ENCODE measurements around the gene SCN2B. TPM values are rescaled to one million over a fixed set of nuclear protein-coding genes. Genes with fewer than 3 reads are reported as not detected.
"Not testable (repeated sequence)": the region's sequence is repeated elsewhere in the genome, so short reads cannot be mapped to it uniquely, and the experiment has no call there.

The SCN2B gene
- total RNA-seq, 1 experiment from 2014 or later: not detected

DNA sequence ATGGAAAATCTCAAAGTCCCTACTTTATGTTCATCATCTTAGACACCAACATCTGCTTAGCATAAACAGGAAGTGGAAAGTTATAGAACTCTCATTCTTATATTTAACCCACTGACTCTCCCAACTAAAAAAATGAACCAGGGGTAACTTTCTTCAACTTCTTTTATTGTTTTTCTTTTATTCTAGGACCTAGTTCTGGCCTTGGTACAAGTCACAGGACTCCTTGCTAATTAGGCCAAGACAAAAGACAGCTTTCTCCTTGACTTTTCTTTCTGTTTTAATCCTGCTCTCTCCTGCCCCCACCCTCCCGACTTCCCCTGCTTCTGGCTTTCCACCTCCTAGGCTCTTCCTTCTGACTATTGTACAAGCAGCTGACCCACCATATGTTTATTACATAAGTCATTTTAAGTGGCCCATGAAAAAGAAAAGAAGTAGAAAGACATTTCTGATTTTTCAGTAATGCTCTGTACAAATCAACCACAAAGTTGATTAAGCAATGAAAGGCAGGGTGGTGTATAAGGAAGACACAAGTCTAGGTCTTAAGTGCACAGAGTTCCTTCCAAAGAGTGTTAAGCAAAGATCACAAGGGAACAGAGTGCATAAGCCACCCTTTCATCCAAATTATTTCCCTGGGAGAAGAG is 30.1 kb upstream of the SCN2B start:
- no peak for DNase-seq (ENCODE audit: low read depth)

DNA sequence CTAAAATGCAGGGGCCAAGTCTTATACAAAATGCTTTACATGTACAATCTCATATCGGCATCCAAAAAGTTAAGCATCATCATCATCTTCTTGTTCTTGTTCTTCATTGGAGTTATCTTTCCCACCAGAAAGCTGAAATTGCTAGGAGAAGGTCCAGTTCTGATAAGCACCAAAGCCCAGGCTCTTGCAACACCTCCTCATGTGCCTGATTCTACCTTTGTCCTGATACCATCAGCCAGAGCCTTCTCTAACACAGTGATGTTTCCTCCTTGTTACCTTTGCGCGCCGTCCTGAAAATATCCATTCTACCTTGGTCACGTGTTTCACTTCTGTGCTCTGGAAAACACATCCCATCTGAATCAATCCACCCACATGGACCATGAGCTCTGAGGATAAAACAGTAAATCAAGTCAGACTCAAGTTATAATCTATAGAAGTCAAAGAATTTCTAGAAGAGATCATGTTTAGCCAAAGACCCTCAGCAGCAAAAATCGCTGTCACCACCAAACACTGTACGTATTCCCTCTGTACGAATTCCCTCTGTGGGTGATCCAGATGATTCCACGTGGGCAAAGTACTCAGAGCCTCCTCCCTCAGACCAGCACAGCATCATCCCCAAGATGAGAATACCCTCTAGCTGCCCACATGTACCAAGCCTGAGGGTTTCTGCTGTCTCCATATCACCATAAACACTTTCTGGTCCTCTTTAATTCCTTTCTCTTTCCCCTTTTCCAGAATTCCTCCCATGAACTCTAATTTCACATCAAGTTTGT is 29.4 kb upstream of the SCN2B start:
- no peak for DNase-seq (ENCODE audit: low read depth)

DNA sequence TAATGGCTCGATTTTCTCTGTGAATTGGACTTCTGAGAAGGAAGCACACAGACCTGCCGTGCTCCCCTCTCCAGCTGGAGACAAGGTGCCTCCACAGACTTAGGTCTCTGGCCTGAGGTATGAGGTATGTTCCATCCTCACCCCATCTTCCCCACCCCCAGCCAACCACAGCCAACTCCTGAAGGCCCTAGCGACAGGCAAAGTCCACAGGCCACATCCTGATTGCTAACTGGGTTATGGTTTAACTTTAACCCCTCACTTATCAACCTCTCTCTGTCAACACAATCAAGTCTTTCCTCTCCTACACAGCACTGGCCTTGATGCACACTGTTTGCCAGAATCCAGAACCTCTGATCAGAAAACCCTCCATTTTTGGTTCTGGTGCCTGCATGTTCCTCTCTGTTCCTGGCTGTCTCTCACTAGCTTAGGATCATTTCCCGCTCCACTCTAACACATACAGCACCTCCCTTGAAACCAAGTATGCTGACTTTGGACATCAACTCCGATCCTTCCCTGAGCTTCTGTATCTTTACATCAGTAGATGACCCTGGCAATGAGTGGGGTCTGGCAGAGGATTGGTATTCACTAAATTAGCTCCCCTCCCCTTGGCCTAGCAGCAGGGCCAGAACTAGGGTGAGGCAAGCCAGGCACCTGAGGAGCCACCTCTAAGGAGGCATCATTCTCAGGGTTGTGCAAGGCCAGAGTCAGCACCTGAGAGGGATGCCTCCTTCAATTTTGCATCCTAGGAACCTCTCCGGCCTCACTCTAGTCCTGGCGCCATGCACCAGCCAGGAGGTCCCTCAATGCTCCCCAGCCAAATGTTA is 26.4 kb upstream of the SCN2B start:
- DNase-seq (ENCODE audit: low read depth): no peak

DNA sequence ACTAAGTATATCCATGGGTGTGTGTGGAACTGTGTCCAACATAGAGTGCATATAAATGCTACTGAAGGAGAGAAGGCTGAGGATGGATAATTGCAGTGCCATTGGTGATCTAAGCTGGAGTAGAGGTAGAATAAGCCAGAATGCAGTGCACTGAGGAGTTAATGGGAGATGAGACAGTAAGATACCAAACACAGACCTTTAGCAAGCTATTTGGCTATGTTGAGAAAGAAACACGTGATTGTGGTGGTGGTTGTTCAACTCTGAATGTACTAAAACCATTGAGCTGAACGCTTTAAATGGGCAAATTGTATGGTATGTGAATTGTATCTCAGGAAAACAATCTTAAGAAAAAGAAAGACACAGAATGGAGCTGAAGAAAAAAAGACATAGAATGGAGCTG is 25.5 kb upstream of the SCN2B start:
- DNase-seq (ENCODE audit: low read depth): no peak

DNA sequence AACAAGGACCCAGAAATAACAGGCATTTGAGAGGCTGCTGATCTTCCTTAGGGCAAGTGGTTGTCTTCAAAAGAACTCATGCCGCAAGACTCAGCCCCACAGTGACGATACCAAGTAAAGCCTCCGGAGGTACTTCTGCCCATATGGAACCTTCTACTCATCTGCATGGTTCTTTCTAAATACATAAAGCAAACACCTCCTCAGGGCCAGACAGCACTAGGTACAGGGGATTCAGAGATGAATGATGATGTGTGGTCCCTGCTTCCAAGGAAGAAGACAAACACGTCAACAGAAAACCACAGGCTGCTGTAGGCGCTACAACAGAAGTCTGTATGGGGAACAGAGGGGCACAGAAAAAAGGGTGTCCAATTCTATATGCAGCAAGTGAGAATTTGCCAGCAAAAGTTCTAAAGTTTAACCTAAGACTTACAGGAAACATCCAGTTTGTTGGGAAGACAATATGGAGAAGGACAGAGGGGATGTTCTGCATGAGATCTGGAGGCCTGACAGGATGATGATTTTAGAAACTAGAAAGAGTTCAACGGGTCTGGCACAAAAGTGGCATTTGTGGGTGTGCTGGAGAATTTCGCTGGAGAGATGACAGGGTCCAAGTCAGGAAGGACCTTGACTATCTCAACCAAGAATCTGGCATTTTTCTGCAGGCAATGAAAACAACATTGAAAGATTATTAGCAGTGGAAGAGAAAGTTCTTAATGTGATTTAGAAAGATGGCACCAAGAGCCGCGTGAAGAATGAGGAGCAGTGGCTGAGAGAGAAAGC is 24.7 kb upstream of the SCN2B start:
- no peak for DNase-seq (ENCODE audit: low read depth)

DNA sequence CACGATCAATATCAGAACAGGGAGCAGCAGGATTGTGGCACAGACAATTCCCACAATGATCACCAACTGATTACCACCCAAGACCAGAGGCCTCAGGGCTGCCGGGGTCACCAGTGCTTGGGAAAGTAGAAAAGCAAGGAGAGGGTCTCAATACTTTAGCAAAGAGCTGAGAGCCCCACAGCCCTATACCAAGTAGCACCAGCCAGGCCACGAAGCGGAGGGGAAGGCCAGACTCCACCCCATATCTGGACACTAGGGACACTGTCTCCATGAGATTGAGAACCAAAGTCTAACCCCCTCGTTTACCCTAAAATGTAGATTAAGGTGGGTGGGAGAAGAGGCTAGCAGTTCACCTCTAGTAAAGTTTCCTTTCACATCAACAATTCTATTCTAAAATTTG is 24.1 kb upstream of the SCN2B start:
- no peak for DNase-seq (ENCODE audit: low read depth)

DNA sequence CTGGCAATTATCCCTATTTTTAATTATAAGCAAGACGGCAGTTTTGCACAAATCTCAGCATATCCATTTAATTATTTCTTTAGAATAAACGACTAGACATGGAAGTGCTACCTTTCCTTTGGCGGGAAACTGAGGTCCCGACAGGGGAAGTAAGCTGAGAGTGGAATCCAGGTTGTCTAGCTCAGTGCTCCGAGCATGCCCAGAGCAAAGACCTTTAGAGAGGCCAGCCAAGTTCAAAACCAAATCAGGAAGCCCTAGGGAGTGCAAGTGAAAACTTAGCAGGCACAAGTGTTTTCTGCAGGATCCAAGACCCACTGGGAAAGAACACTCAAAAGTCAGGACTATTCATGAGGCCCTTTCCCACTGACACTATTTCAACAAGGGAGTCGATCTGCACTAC is 22.7 kb upstream of the SCN2B start:
- no peak for DNase-seq (ENCODE audit: low read depth)

DNA sequence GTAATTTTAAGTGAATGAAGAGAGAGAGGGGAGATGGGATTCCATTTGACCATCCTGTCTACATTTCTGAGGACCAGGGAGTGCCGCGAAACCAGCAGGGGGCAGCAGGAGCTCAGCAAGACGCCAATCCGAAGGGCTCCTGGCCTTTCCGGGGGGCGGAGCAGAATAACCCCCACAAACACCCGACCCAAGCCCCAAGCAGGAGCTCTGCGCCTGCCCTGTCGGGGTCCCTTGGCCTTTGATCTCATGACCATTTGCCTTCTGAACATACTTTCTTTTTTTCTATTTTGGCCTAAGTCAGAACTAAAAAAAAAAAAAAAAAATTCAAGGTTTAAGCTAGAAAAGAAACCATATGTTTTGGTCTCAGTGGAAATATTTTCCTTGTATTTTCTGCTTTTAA is 21.9 kb upstream of the SCN2B start:
- DNase-seq (ENCODE audit: low read depth): peak; percentile 56

DNA sequence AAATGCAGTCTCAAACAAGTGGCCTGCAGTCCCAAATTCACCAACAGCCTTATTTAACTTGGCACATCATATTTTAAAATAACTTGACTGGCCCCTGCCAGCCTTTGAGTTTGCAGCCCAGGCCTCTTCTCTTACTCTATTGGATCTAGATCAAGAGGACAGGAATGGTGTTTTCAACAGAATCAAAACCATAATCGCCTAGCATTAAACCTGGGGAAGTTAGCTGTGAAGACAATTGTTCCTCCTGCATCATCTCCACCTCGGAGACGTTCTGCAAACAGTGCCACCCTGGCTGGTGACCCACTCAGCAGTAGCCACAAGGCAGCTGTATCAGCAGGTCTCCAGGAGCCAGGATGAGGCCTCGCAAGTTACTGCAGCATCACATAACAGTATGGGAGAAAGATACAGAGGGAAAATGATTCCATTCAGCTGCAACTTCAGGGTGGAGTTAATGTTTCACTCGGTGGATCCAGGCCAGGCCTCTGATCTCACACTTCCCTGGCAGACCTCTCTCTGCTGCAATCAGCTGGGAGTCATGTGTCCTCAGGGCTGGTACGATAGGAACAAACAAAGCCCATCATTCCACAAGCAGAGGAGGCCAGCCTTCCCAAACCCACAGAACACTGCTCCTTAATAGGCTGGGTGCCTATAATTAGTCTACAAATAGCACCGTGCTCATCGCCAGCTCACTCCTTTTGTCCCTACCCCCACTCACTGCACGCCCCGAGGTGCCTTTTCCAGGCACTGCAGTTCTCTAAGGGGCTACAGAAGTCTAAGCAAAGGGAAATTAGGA is 18.6 kb upstream of the SCN2B start:
- peak; percentile 80 for DNase-seq (ENCODE audit: low read depth)

DNA sequence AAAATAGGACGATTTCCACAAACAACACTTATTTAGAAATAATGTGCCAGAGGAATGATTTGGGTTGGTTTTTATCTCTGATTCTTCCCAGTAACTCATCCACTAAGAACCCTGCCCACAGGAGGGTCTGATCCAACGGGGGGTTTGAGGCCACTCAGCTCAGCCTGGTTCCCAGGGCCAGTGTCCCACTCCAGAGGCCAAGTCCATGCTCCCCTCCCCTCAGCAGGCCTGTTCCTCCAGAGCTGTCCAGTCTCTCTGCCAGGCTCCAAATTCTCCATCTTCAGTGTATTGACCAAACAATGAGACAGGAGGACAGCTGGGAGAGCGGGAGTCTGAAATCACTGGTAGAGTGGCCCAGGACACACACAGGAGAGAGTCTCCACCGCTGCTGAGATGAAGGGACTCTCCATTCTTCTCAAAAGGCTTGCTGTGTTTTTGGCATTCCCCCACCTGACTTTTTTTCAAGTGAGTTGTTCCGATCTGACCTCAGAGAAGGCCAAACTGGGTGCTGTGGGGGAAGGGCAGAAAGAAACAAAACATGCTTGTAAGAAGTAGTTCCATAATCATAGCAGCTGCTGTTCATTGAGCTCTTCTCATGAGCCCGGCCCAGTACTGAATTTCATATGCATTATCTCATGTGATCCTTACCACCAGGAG is 17.6 kb upstream of the SCN2B start:
- no peak for DNase-seq (ENCODE audit: low read depth)

DNA sequence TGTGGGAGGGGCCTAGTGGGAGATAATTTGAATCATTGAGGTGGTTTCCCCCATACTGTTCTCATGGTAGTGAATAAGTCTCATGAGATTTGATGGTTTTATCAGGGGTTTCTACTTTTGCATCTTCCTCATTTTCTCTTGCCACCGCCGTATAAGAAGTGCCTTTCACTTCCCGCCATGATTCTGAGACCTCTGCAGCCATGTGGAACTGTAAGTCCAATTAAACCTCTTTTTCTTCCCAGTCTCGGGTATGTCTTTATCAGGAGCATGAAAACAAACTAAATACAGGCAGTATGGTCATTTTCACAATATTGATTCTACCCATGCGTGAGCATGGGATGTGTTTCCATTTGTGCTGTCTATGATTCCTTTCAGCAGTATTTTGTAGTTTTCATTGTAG is 16.4 kb upstream of the SCN2B start:
- DNase-seq (ENCODE audit: low read depth): not testable (repeated sequence)

DNA sequence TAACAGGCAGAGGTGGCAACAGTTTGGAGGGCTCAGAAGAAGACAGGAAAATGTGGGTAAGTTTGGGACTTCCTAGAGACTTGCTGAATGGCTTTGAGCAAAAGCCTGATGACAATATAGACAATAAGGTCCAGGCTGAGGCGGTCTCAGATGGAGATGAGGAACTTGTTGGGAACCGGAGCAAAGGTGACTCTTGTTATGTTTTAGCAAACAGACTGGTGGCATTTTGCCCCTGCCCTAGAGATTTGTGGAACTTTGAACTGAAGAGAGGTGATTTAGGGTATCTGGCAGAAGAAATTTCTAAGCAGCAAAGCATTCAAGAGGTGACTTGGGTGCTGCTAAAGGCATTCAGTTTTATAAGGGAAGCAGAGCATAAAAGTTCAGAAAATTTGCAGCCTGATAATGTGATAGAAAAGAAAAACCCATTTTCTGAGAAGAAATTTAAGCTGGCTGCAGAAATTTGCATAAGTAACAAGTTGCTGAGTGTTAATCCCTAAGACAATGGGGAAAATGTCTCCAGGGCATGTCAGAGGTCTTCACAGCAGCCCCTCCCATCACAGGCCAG is 14.6 kb upstream of the SCN2B start:
- not testable (repeated sequence) for DNase-seq (ENCODE audit: low read depth)

DNA sequence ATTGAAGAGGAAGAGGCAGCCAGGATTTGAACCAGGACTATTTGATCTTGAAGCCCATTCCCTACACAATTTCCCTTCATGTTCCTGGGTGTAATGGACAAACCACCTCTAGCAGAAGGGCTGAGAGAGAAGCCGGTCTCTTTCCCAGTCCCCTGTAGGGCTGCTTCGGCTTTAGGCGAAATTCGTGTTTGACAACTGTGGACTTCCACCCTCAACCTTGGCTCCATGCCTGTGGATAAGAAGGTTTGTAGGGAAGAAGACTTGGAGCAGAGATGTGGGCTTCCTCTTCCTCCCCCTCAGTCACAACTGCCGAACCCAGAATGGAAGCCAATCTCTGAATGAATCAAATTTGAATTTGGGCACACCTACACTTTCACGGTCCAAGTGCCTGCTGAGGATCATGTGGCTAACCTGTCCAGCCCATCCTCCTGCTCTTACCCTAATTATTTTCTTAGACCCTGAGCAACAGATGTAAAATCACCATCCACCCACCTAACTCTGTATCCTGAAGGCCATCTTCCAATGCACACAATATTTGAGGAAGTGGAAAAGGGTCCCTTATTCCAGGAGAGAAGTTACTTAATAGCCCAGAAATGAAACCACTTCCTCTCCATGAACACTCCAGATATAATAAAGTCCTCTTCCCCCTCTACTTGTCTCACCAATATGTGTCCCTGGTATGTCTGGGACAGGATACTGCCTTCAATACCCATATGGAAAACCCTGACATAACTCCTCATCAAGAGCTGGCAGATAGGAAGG is 10.1 kb upstream of the SCN2B start:
- DNase-seq (ENCODE audit: low read depth): no peak

DNA sequence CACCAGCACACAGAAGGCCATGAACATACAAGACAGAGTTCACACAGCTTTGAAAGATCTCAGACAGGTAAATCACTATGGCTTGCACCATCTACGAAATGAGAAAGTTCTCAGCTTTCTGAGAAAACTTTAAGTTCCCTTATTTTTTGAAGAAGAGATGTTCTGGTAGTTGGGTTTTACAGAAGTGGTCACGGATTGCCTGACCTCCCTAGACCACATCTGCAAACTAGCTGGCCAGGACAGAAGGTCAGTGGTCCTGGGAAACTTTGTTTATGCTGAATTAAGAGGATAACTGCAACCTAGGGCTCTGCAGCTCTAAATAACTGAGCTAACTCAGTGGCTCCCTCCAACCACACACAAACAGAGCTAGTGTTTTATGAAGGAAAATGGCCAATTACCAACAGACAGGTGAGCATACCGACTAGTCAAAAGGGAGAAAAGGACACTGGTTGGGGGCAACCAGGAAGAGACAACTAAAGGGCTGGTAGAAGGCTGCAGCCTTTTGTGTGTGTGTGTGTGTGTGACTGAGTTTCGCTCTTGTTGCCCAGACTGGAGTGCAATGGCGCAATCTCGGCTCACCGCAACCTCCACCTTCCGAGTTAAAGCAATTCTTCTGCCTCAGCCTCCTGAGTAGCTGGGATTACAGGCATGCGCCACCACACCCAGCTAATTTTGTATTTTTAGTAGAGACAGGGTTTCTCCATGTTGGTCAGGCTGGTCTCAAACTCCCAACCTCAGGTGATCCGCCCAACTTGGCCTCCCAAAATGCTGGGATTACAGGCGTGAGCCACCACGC is 8.5 kb upstream of the SCN2B start:
- no peak for DNase-seq (ENCODE audit: low read depth)

DNA sequence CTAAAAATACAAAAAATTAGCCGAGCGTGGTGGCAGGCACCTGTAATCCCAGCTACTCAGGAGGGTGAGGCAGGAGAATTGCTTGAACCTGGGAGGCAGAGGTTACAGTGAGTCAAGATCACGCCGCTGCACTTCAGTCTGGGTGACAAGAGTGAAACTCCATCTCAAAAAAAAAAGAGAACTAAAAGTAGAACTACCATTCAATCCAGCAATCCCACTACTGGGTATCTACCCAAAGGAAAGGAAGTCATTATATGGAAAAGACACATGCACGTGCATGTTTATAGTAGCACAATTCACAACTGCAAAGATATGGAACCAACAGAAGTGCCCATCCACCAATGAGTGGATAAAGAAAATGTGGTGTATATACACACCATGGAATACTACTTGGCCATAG is 7.3 kb upstream of the SCN2B start:
- not testable (repeated sequence) for DNase-seq (ENCODE audit: low read depth)

DNA sequence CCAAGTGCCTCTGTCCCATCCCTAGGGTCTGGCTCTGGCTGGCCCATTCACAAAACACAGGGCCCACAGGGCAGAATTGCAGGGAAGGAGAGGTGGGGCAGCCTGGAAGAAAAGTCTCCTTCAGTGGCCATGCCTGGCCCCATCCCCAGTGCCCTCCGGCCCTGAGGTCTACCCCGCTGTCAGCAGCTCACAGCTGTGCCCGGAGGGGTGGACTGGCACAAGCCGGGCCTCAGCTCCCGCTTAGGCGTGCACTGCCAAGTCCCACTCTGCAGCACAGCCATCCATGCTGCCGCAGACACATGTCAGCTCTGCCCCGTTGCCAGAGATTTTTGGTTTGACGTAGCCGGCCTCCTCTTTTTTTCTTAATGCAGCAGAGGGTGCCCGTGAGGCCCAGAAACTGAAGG is 3.9 kb upstream of the SCN2B start:
- DNase-seq (ENCODE audit: low read depth): peak; percentile 47

DNA sequence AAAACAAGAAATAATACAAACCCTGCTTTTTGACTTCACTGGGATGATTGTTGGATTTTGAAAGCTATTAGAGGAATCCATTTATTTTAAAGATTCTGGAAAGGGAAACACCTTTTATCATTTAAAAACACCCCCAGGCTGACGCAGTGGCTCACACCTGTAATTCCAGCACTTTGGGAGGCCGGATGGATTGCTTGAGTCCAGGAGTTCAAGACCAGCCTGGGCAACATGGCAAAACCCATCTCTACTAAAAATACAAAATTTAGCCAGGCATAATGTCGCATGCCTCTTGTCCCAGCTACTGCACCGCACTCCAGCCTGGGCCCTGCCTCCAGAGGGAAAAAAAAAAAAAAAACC is 317 bp upstream of the SCN2B start:
- no peak for DNase-seq (ENCODE audit: low read depth)

Measured in RPMI7951 (cell line).